SIG-M5 (cell line): Measurements from ENCODE around the gene PEX3.
"Not testable (repeated sequence)": the region's sequence is repeated elsewhere in the genome, so short reads cannot be mapped to it uniquely, and the experiment has no call there.

ENCODE experiments used
- DNase-seq: peaks from one replicate; lab custom pipeline; 2025; lab: John Stamatoyannopoulos, UW

PEX3 gene

GRCh38 chr6:143450453-143451371 lies at the start of gene PEX3, which contains the start of gene ADAT2:
TSS of gene PEX3 (plus strand) at chr6:143450805. CDS start at chr6:143451043, 238 bp downstream.
TSS of gene ADAT2 (minus strand) at chr6:143450695. CDS start at chr6:143450658, 37 bp downstream.
- DNase-seq, result peak; percentile 80

- DNase-seq, result no peak
These were observed 49.5 kb upstream of the PEX3 start for GRCh38 chr6:143401068-143401446.

GRCh38 chr6:143401636-143402370 lies 48.8 kb upstream of the PEX3 start:
- no peak for DNase-seq

GRCh38 chr6:143402721-143403336 lies 47.8 kb upstream of the PEX3 start:
- DNase-seq, result no peak

GRCh38 chr6:143405373-143406154 lies 45.0 kb upstream of the PEX3 start:
- no peak for DNase-seq

GRCh38 chr6:143406673-143407072 lies 43.9 kb upstream of the PEX3 start:
- no peak for DNase-seq

GRCh38 chr6:143408151-143408786 lies 42.3 kb upstream of the PEX3 start:
- no peak for DNase-seq

- no peak for DNase-seq
These were observed 41.8 kb upstream of the PEX3 start for GRCh38 chr6:143408787-143409162.

- no peak for DNase-seq
These were observed 39.7 kb upstream of the PEX3 start for GRCh38 chr6:143410859-143411270.

- DNase-seq, result no peak
These were observed 35.8 kb upstream of the PEX3 start for GRCh38 chr6:143414769-143415168.

- DNase-seq, result no peak
These were observed 31.1 kb upstream of the PEX3 start for GRCh38 chr6:143419526-143419925.

- DNase-seq, result no peak
These were observed 24.6 kb upstream of the PEX3 start for GRCh38 chr6:143426026-143426425.

- DNase-seq, result no peak
These were observed 23.3 kb upstream of the PEX3 start for GRCh38 chr6:143427109-143427817.

- no peak for DNase-seq
These were observed 20.6 kb upstream of the PEX3 start for GRCh38 chr6:143429970-143430369.

GRCh38 chr6:143431226-143431625 lies 19.4 kb upstream of the PEX3 start:
- no peak for DNase-seq

GRCh38 chr6:143432588-143432987 lies 18.0 kb upstream of the PEX3 start:
- DNase-seq, result no peak

GRCh38 chr6:143441010-143441409 lies 9.6 kb upstream of the PEX3 start:
- no peak for DNase-seq

- DNase-seq, result no peak
These were observed 8.7 kb upstream of the PEX3 start for GRCh38 chr6:143441680-143442545.

GRCh38 chr6:143443096-143443495 lies 7.5 kb upstream of the PEX3 start:
- no peak for DNase-seq

- DNase-seq, result not testable (repeated sequence)
These were observed 2.7 kb upstream of the PEX3 start for GRCh38 chr6:143447865-143448264.
